SHP77 treated with DMSO at 0.1 percent for 48 hours (cell line): Measurements from ENCODE around the gene AP2M1.
"Not testable (repeated sequence)": the region's sequence is repeated elsewhere in the genome, so short reads cannot be mapped to it uniquely, and the experiment has no call there.

ENCODE experiments used
- DNase-seq: peaks from one replicate; lab custom pipeline; 2025; lab: John Stamatoyannopoulos, UW

AP2M1 gene

DNA sequence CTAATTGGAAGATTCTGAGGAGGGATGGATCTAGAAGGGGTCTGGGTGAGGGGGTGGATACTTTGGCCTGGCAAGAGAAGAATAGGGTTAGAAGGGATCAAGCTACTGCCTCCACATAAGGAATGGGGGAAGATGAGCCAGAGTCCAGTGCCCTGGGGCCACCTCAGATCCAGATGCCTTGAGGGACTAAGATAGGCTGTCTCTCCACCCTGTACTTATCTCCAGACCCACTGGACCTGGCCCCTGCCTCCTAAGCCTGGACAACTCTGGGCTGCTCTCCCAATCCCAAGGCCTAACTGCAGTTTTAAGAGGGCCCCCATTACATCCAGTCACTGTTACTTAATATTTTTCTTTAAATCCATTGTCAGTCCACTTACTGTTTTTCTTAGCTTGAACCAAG, 17.4 kb upstream of the AP2M1 start:
- DNase-seq = no peak

DNA sequence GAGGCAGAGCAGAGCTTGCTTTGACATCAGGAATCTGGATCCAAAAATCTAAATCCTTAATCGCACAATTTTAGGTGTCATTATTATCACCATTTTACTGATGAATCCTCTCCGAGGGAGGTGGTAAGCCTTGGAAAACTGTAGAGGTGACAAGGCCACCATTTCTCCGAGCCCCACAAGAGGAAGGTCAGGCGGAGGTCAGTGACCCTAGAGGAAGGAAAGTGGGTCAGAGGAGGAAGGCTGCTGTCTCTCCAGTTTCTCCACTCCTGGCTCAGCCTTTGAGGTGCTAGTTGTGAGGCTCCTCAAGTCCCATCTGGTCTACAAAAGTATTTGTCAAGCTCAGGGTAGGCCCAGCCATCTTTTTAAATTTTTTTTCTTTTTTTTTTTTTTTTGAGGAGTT, 16.3 kb upstream of the AP2M1 start:
- DNase-seq = no peak

- no peak for DNase-seq
Observed at GRCh38 chr3:184160456-184160855, 14.2 kb upstream of the AP2M1 start.

GRCh38 chr3:184162571-184163070, 12.0 kb upstream of the AP2M1 start:
- not testable (repeated sequence) for DNase-seq

DNA sequence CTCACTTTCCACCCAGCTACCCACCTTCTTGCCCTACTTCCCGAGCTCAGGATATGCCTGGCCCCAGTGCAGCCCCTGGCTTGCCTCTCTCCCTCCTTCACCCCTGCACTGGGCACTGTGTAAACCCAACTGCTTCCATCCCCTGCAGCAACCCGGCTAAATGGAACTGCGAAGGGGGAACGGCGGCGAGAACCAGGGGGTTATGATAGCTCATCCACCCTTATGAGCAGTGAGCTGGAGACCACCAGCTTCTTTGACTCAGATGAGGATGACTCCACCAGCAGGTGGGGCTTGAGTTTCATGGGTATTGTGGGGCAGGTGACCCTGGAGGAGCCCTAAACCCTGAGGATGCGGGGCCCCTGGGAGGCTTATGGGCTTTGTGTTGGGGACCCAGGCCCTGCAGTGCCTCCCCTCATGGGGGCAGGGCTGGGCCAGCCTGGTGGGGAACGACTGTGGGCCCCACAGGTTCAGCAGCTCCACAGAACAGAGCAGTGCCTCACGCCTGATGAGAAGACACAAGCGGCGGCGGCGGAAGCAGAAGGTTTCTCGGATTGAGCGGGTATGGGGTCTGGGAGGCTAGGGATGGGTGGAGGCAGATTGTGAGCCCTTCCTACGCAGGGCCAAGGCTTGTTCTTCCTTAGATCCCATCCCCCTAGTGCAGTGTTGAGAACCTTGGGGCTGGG, 9.9 kb upstream of the AP2M1 start:
- no peak for DNase-seq

DNA sequence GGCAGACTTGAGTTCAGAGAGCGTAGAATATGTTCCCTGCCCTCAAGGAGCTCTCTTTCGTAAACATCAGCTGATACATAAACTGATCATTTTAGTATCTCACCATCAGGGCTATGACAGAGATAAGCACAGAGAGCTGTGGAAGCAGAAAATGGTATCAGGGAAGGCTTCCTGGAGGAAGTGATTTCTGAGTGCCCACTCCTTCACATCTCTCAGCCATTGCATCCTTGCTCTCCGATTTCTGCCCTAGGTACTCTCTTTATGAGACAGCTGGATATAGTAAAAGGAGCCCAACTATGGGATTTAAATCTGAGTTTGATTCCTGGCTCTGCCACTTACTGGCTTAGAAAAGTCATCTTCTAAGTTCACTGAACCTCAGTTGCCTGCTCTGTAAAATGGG, 9.1 kb upstream of the AP2M1 start:
- no peak for DNase-seq

GRCh38 chr3:184166671-184167070, 8.0 kb upstream of the AP2M1 start:
- no peak for DNase-seq

DNA sequence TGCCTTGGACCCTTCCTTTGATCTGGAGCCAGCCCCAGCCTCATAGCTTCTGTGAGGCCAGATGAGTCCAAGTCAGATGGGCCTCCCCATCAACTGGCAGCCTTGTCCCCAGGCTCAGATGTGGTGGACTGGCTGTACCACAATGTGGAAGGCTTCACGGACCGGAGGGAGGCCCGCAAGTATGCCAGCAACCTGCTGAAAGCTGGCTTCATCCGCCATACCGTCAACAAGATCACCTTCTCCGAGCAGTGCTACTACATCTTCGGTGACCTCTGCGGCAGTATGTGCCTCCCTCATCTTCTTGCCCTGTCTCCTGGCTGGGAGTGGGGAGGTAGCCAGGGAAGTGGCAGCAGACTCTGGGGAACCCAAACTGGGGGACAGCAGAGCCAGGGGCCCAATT, 6.9 kb upstream of the AP2M1 start:
- no peak for DNase-seq

DNA sequence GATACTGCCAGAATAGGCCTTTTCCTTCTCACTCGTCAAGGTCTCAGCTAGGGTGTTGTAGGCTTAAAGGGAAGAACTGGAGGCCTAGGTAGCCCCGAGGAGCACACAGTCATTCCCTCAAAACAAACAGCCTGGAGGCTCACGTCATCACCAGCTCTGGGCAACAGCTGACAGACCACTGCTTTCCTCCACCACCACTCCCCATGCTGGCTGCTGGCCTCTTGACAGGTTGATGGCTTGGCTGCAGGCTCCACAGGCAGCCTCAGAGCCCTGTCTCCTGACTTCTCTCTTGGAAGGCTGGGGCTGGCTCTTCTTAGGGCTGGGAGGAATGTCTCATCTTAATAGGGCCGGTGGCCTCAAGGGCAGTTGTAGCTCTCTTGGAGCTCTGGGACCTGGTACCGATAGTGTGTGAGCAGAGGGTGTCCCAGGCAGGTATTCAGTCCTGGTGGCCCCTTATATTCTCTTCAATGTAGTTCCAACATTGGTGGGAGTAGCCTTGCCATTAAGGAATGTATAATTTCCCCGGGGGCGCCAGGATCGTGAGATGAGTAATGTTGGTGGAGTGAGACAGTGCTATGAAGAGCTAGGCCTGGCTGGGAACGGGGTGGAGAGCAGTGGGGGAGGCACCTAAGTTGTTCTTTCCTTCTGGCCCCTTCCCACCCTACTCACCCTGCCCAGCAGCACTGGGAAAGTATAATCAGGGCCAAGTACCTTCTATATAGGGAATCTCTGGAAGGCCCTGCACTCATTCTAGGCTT, 6.1 kb upstream of the AP2M1 start:
- no peak for DNase-seq

- DNase-seq = no peak
Observed at GRCh38 chr3:184169896-184170875, 4.5 kb upstream of the AP2M1 start.

DNA sequence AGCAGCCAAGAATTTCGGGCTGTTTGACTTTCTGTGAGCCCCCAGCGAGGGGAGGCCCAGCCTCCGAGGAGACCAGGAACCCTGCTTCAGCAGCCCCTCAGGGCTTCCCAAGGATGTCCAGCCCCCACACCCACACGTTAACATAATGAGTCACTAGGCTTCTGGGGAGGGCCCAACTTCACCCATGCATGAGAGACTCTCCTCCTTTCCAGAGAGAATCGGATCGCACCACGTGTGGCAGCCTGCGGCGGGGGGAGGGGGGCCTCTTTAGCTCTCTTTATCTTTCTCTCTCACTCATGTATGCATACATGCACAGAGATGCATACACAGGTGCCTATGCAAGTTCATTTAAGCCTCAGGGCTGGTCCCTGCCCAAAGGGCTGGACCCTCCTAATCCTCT, 3.1 kb upstream of the AP2M1 start:
- no peak for DNase-seq

GRCh38 chr3:184172681-184173373, 1.8 kb upstream of the AP2M1 start:
- no peak for DNase-seq

GRCh38 chr3:184173374-184173722, 1.3 kb upstream of the AP2M1 start:
- DNase-seq = no peak

GRCh38 chr3:184174284-184174645, 390 bp upstream of the AP2M1 start:
- DNase-seq = no peak

- no peak for DNase-seq
Observed at GRCh38 chr3:184175506-184175905, 851 bp downstream of the AP2M1 start.

DNA sequence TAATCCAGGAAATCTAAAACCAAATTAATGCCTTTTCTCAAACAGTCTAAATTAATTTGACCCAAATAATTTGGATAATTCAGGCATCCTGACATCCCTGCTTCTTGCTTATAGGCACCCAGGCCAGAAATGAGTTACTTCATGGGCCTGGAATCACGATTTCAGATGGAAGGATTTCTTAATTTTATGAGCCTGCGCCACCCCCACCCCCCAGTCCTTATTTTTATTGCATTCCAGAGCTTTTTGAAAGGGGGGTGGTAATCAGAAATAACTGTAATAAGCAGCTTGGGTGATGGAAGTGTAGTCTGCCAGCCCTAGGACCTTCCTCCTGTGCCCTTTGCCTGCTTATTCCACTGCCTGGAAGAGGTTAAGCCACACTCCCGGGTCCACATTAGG, 1.3 kb downstream of the AP2M1 start:
- DNase-seq = no peak

DNA sequence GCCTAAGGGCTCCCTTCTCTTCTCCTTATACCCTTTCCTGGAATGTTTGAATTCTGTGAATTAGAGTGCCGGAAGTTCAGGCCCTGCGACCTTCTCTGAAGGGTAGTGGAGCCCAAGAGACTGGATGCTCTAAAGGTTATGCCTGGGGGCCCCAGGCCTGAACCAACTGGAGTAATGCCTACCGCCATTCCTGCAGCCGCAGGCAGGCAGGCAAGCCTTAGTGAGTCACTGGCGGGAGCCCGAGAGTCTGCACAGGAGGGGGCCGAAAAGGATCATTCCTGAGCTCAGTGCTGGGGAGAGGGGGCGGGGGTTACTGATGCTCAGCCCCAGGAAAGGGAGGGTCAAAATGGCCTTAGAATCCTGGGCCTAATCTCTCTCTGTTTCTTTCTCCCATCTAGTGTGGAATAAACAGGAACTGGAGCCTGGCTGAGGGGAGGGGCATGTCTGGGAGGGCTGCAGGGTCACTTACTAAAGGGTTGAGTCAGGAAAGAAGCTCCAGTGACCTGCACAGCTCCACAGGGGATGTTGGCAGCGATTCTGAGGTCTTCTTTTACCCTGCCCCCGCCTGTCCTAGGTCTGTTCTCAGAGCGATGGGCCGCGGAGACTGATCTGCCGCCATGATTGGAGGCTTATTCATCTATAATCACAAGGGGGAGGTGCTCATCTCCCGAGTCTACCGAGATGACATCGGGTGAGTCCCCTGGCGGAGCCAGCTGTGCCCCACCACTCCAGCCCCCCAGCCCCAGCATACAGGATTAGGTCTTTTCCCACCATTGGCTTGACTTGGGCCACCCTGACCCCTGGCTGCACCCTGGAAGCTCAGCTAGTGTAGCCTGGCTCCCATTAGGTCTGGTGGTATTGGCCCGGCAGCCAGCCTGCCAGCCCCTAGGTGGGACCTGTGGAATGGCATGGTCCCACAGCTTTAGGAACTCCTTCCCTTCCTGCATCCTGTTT, 2.0 kb downstream of the AP2M1 start:
- no peak for DNase-seq

DNA sequence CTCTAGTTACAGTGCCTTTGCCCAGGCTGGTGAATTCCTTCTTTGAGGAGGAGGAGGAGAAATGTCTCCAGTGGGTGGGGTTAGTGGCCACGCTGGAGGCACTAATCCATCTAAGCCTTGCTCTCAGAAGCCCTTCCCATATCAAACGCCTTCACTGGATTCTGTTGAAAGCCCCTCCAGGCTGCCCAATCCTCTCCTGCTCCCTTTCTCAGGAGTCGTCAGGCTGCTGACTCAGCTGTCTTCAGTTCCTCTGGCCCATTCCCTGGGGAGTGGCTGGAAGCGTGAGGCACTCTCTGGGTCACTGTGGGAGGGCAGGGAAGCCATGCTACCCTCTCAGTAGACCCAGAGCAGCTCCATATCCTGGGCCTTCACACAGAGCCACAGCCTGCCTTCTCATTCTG, 2.7 kb downstream of the AP2M1 start:
- DNase-seq = no peak

GRCh38 chr3:184177767-184178306, 3.2 kb downstream of the AP2M1 start:
- DNase-seq = no peak

- DNase-seq = no peak
Observed at GRCh38 chr3:184178521-184179138, 4.0 kb downstream of the AP2M1 start.
